Measurements from ENCODE around the gene FCER2.

FCER2 gene

DNA sequence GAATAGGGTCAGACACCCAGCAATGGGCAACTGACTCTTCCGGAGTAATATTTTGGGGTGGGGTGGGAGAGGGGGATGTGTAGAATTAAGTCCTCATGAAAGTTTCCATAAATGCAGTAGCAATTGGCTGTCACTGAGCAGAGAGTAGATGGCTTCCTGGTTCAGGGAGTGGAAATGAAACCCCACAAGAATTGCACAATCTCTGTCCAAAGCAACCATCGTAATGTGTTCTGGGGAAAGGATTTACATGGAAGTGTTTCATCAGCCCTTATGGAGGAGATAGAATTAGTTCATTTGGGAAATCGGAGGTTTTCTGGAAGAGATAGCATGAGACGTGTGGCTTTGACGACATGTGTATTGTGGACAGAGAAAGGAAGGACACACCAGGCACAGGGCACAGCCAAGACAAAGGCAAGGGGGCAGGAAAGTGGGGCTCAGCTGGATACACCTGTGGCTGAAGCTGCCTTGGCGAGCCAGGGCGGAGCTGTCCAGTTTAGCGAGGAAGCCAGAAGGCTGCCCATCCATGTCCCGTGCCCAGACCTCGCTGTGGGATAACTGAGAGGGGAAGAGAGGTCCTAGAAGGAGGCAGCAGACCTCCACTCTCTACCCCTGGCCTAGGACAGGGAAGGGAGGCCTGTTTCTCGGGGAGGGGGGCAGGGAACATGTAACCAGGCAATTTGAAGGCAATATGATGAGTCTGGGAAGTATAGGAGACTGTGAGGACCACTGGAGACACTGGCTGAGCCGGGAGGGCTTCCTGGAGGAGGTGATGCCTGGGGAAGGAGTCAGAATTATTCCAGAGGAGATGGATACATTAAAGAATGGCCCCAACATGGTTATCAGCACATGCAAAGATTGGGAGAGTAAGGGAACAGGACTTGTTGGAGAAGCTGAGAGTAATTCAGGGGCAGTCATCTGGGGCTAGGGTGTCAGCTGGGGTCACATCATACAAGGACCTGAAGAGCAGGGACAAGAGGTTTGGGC is 32.6 kb upstream of the FCER2 start:
- H3K4me1 ChIP-seq: no peaks in the 10 kb centered on the region
- DNase-seq: no peak
- TF ChIP-seq, protein P1, sequence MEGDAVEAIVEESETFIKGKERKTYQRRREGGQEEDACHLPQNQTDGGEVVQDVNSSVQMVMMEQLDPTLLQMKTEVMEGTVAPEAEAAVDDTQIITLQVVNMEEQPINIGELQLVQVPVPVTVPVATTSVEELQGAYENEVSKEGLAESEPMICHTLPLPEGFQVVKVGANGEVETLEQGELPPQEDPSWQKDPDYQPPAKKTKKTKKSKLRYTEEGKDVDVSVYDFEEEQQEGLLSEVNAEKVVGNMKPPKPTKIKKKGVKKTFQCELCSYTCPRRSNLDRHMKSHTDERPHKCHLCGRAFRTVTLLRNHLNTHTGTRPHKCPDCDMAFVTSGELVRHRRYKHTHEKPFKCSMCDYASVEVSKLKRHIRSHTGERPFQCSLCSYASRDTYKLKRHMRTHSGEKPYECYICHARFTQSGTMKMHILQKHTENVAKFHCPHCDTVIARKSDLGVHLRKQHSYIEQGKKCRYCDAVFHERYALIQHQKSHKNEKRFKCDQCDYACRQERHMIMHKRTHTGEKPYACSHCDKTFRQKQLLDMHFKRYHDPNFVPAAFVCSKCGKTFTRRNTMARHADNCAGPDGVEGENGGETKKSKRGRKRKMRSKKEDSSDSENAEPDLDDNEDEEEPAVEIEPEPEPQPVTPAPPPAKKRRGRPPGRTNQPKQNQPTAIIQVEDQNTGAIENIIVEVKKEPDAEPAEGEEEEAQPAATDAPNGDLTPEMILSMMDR (IDR thresholded peaks at IDR 0.05; ENCODE audit: low read depth, low read length): no peak
- H3K9me3 ChIP-seq: no peaks in the 10 kb centered on the region
- H3K4me3 ChIP-seq (ENCODE audit: low read depth, low read length): no peak overlapping the region
- no peaks in the 10 kb centered on the region for H3K36me3 ChIP-seq
- peaks cover 40% of the 10 kb centered on the region for H3K27me3 ChIP-seq

DNA sequence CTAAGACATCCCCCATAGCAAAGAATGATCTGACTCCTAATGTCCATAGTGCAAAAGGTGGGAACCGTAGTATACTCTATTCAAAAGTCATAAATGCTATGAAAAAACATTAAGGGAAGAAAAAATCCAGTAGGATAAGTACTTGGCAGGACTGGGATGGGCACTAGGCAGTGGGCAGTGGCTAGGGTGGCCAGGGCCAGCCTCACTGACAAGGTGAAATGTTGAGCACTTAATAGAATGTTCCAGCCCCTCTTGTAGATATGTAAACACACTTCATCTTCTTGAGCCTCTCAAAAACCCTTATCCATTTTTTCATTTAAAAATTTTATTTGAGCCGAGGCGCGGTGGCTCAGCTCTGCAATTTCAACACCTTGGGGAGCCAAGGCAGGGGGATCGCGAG is 31.4 kb upstream of the FCER2 start:
- H3K9me3 ChIP-seq: no peaks in the 10 kb centered on the region
- no peaks in the 10 kb centered on the region for H3K36me3 ChIP-seq
- no peak for DNase-seq
- H3K4me3 ChIP-seq (ENCODE audit: low read depth, low read length): no peak overlapping the region
- no peaks in the 10 kb centered on the region for H3K4me1 ChIP-seq
- H3K27me3 ChIP-seq: peaks cover 52% of the 10 kb centered on the region
- TF ChIP-seq, protein P1 (IDR thresholded peaks at IDR 0.05; ENCODE audit: low read depth, low read length): no peak

DNA sequence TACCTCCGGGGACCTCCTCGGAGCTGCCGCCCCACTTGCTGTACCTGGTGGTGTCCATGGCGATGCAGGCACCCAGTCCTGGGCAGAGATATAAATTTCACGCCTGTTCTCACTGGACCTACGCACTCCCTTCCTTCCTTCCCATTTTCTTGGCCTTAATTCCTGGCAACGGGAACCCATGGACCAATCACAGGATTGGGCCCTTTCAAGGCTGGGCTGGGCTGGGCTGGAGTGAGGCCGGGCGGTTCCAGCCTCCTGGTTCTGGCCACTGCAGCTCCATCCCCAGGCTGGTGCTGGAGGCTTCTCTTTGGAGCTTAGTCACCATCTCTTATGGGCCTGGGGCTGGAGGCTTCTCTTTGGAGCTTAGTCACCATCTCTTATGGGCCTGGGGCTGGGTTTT is 30.1 kb upstream of the FCER2 start, which contains the start of gene CLEC4G:
CLEC4G (minus strand) TSS at position 66 of the 400 bp plus-strand sequence; CDS start at position 58, 8 bp downstream.
- TF ChIP-seq, protein P1 (IDR thresholded peaks at IDR 0.05; ENCODE audit: low read depth, low read length): no peak
- Histone ChIP-seq H3K27me3 (peaks cover 59% of the 10 kb centered on the region), H3K4me3 (ENCODE audit: low read depth, low read length) (no peak within 1 kb of the TSS), H3K9me3 (no peaks in the 10 kb centered on the region), H3K36me3 (no peaks in the 10 kb centered on the region), H3K4me1 (no peaks in the 10 kb centered on the region)
- DNase-seq: no peak

DNA sequence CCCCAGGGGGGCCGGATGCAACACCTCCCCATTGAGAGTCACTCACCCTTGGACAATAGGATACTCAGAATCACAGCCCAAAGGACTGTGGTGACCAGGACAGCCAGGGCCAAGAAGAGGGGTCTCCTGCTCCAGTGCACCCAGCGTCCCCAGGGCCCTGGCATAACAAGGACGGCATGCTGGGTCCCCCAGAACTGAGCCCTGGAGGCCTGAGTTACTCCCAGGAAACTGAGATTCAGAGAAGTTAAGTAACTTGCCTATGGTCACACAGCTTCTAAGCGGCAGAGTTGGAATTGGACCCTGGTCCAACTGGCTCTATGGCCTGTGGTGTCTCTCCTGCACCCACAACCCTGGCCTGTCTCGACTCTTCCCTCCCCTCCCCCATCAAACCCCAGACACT is 29.7 kb upstream of the FCER2 start:
- H3K9me3 ChIP-seq: no peaks in the 10 kb centered on the region
- H3K4me1 ChIP-seq: no peaks in the 10 kb centered on the region
- no peak for DNase-seq
- H3K27me3 ChIP-seq: peaks cover 59% of the 10 kb centered on the region
- H3K4me3 ChIP-seq (ENCODE audit: low read depth, low read length): no peak overlapping the region
- no peaks in the 10 kb centered on the region for H3K36me3 ChIP-seq
- TF ChIP-seq, protein P1 (IDR thresholded peaks at IDR 0.05; ENCODE audit: low read depth, low read length): no peak

DNA sequence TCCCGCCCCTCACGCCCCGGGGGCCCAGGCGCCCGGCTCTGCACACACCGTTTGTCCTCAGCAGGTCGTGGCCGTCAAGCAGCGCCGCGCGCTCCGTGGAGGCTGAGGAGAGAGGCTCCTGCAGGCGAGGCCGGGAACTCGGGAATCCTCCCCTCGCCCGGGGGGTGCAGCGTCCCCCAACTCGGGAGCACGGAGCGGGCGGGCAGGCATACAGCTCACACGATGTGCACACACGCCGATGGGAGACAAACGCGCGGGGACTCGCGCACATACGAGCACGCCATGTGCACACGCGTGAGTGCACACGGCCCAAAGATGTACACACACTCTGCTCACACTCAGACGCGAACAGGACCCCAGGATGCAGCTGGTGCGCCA is 29.3 kb upstream of the FCER2 start:
- no peaks in the 10 kb centered on the region for H3K36me3 ChIP-seq
- TF ChIP-seq, protein P1 (IDR thresholded peaks at IDR 0.05; ENCODE audit: low read depth, low read length): no peak
- no peaks in the 10 kb centered on the region for H3K9me3 ChIP-seq
- DNase-seq: no peak
- peaks cover 59% of the 10 kb centered on the region for H3K27me3 ChIP-seq
- no peak overlapping the region for H3K4me3 ChIP-seq (ENCODE audit: low read depth, low read length)
- no peaks in the 10 kb centered on the region for H3K4me1 ChIP-seq

All from BE2C (cell line).